VCaP (cell line): ENCODE measurements around the gene MRPL20.

ENCODE experiments used
- H3K27ac ChIP-seq: fragments of 450-650 bp; 2 replicates; pipeline ENCODE4 v1.5.1; 2017
- CTCF ChIP-seq: fragments of 450-650 bp; conservative IDR thresholded peaks from 2 replicates; pipeline ENCODE4 v1.5.1; 2017; ENCODE audit warnings: mild to moderate bottlenecking, moderate library complexity

MRPL20 gene

DNA sequence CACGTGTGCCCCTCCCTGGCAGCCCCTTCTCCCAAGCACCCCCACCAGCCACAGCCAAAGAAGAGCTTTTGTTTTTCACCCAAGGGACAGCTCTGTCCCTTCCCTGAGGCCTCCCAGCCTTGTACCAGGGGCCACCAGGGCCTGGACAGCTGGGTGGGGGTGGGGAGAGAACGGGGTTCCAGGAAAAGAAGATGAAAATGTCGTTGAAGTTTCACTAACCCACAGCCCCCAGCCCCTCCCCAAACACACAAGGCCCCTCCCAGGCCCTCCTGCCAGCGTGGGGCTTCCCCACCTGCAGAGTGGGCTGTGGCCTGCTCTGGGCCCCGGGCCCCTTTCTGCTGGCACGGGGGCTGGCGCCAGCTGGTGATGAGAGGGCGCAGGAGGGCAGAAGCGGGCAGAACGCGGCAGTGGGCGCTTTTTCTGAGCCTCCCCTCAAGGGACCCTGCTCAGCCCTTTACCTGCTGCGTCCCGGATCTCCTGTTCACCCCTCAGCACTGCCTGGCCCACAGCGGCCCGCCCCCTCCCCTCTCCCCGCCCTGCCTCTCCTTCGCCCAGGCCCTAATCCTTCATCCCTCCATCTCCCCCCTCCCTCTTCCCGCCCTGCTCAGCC, 19.5 kb upstream of the MRPL20 start:
- no peak for TF ChIP-seq CTCF
- no peak overlapping the region for H3K27ac ChIP-seq

GRCh38 chr1:1425753-1426495, 18.8 kb upstream of the MRPL20 start:
- H3K27ac ChIP-seq = no peak overlapping the region
- no peak for TF ChIP-seq CTCF

GRCh38 chr1:1425426-1425752, 18.3 kb upstream of the MRPL20 start:
- no peak for TF ChIP-seq CTCF
- H3K27ac ChIP-seq = no peak overlapping the region

DNA sequence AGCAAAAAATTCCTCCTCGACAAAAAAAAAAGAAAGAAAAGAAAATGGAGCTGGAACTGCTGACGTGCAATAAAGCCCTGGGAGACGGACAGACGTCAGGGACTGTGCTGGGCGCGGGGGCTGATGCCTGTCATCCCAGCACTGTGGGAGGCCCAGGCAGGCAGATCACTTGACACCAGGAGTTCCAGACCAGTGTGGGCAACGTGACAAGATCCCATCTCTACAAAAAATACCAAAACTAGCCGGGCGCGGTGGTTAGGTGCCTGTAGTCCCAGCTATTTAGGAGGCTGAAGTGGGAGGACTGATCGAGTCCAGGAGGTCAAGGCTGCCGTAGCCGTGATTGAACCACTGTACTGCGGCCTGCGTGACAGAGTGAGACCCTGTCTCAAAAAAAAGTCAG, 17.6 kb upstream of the MRPL20 start:
- no peak overlapping the region for H3K27ac ChIP-seq
- no peak for TF ChIP-seq CTCF

DNA sequence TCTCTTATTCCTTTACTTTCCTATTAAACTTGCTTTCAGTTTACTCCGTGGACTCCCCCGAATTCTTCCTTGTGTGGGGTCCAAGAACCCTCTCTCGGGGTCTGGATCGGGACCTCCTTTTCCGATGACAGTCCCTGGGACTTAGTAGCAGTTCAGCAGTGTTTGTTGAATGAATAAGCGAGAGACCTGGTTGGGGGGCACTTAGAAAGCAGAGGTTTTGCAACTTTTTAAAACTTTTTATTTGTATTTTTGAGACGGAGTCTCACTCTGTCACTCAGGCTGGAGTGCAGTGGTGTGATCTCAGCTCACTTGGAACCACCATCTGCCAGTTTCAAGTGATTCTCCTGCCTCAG, 16.1 kb upstream of the MRPL20 start:
- no peak overlapping the region for H3K27ac ChIP-seq
- no peak for TF ChIP-seq CTCF

DNA sequence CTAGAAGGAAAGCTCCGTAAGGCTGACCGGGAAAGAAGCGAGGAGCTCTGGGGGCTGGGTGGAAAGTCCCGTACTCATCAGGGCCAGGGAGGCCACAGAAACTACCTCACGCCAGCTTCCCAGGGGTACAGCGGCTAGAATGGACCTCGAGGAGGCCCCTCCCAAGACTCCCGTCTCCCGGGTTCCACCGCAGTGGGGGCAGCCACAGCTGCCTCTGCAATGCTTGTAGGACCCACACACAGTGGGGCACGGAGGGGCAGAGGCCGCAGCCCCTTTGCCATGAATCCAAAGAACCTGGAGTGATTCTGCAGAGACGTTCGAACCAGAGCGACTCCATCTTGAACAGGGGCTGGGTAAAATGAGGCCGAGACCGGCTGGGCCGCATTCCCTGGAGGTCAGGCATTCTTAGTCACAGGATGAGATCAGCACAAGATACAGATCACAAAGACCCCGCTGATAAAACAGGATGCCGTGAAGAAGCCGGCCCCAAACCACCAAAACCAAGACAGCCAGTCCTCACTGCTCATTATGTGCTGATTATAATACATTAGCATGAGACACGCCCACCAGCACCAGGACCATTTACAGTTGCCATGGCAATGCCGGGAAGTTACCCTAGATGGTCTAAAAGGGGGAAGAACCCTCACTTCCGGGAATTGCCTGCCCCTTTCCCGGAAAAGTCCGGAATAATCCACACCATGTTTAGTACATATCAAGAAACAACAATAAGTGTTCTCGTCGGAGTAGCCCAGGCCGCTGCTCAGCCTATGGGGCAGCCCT, 15.6 kb upstream of the MRPL20 start:
- H3K27ac ChIP-seq = no peak overlapping the region
- no peak for TF ChIP-seq CTCF

- H3K27ac ChIP-seq = no peak overlapping the region
- no peak for TF ChIP-seq CTCF
These were observed 14.9 kb upstream of the MRPL20 start for GRCh38 chr1:1421907-1422464.
